Adipocyte (in vitro differentiated cells): ENCODE results near the gene FLOT1.
A peak's percentile ranks its signal among the peaks of the same experiment; 100 is the strongest.
"Not testable (repeated sequence)": the region's sequence is repeated elsewhere in the genome, so short reads cannot be mapped to it uniquely, and the experiment has no call there.

Experiments
- DNase-seq: peaks from one replicate; pipeline ENCODE4 v3.0.0-alpha.2; 2015; ENCODE audit warnings: low read depth
- H3K27me3 ChIP-seq: replicated peaks from 2 replicates; pipeline ENCODE4 v1.7.0; 2013; ENCODE audit warnings: mild to moderate bottlenecking, low read length, moderate library complexity; ENCODE audit not compliant: control insufficient read depth, insufficient read depth
- H3K36me3 ChIP-seq: 2 replicates; pipeline ENCODE4 v1.7.0; 2013; ENCODE audit warnings: low read length, mild to moderate bottlenecking, moderate library complexity; ENCODE audit not compliant: control insufficient read depth, insufficient read depth, severe bottlenecking
- H3K4me1 ChIP-seq: 2 replicates; pipeline ENCODE4 v1.7.0; 2013; ENCODE audit warnings: mild to moderate bottlenecking, low read length, moderate library complexity; ENCODE audit not compliant: control insufficient read depth, insufficient read depth
- H3K4me3 ChIP-seq: 2 replicates; pipeline ENCODE4 v1.7.0; 2013; ENCODE audit warnings: mild to moderate bottlenecking, low read length, moderate library complexity
- H3K9ac ChIP-seq: 2 replicates; pipeline ENCODE4 v1.7.0; 2013; ENCODE audit warnings: mild to moderate bottlenecking, low read length, moderate library complexity
- H3K9me3 ChIP-seq: 2 replicates; pipeline ENCODE4 v1.7.0; 2013; ENCODE audit warnings: mild to moderate bottlenecking, low read length, moderate library complexity; ENCODE audit not compliant: control insufficient read depth

FLOT1 gene

DNA sequence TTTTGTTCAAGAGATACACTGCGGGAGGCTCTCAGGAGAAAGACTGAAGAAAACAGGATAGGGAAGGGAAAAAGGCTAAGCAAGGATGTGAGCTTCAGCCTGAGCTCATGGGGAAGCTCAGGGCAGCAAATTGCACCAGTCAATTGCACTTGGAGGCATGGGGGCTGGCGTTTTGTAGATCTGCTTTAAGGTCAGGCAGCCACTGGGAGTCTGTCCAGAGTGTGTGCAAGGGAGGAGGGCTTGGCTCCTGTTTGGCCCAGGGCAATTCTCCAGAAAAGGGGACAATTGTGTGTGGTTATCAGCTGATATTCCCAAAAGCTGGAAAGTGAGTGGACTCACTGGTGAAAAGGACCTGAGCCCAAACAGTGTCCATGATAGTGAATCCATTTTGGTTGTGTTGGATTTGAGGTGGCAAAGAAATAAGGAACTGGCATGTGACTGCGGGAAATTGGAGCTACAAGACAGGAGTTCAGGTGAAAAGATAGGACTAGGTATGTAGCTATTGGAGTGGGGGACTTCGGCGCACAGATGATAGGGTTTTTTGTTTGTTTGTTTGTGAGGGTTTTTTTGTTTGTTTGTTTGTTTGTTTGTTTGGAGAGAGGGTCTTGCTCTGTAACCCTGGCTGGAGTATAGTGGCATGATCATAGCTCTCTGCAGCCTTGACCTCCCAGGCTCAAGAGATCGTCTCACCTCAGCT, 24.1 kb upstream of the FLOT1 start:
- Histone ChIP-seq H3K27me3 (no peaks in the 10 kb centered on the region), H3K9ac (no peak overlapping the region), H3K4me3 (no peak overlapping the region), H3K4me1 (peaks cover 24% of the 10 kb centered on the region), H3K36me3 (no peaks in the 10 kb centered on the region), H3K9me3 (no peaks in the 10 kb centered on the region)
- no peak for DNase-seq

DNA sequence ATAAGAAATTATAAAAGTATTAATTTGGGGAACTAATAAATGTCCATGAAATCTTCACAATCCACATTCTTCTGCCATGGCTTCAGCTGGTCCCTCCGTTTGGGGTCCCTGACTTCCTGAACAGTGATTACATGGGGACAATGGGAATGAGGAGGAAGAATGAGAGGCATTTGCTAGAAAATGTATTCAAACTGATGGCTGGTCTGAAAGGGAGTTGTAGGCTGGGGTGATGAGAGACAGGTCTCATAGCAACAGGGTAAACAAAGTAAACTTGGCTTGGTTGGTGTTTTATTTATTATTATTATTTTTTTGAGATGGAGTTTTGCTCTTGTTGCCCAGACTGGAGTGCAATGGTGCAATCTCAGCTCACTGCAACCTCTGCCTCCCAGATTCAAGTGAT, 23.0 kb upstream of the FLOT1 start:
- H3K36me3 ChIP-seq: not testable (repeated sequence)

GRCh38 chr6:30764490-30765043, 22.1 kb upstream of the FLOT1 start:
- peaks cover 20% of the 10 kb centered on the region for H3K4me1 ChIP-seq
- not testable (repeated sequence) for H3K36me3 ChIP-seq, H3K9me3 ChIP-seq, H3K27me3 ChIP-seq, DNase-seq, H3K4me3 ChIP-seq, H3K9ac ChIP-seq

More for the DNA sequence above, 23.0 kb upstream of the FLOT1 start:
- not testable (repeated sequence) for H3K9ac ChIP-seq, DNase-seq, H3K9me3 ChIP-seq, H3K4me3 ChIP-seq, H3K27me3 ChIP-seq
- peaks cover 24% of the 10 kb centered on the region for H3K4me1 ChIP-seq

DNA sequence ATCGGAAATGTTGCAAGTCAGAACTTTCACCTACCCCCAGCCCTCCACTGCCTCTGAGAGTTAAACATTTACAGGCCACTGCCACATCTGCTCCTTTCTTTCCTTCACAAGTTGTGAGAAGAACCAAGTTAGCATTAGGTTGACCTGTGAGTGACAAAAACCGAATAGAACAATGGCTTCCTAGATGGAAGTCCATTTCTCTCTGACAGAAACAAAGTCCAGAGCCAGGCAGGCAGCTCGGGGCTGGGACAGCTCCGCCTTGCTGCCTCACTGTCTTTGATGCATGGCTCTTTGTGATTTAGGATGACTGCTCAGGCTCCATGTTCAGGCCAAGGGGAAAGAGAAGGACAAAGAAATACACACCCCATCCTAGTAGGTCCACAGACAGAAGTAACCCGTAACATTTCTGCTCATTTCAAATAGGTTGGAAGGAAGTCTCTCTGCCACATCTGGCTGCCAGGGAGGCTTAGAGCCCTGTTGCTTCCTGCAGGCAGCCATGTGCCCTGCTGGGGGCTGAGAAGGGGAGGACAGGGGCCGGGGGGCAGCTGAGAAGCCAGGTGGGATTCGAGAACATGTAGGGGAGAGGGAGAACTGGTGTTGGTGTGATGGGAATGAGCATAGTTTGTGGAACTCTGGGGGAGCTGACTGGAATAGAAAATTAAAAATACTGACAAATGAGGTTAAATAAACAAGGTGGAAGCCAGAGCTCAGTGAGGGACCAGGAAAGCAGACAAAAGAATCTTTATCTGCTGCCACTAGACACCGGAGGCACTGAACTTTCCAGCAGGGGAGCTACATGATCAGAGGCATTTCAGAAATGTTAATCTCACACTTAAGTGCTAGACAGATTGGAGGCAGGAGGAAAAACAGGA, 21.4 kb upstream of the FLOT1 start:
- Histone ChIP-seq H3K4me3 (no peak overlapping the region), H3K36me3 (no peaks in the 10 kb centered on the region), H3K4me1 (peaks cover 20% of the 10 kb centered on the region), H3K9ac (no peak overlapping the region), H3K27me3 (no peaks in the 10 kb centered on the region), H3K9me3 (no peaks in the 10 kb centered on the region)
- DNase-seq: peak; percentile 42

DNA sequence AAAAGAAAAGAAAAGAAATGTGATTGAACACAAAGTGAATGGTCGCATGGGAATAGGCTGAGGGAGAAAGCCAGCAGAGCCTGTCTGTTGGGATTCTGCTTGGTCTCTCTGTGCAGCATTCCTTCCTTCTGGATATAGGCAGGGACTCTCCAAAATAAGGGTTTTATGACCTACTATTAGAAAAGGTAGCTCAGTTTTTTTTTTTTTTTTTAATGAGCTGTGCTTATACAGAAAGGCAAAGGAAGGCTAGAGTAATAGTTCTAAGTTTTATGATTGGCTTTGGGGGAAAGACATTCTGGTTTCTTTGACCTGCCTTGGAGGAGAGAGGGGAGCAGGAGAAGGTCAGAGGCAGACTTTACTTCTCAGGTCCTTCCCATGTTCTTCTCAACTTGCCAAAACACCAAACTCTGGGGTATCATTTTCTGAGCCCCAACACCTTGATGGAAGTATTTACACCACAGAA, 20.7 kb upstream of the FLOT1 start:
- peaks cover 19% of the 10 kb centered on the region for H3K4me1 ChIP-seq
- H3K4me3 ChIP-seq: no peak overlapping the region
- no peaks in the 10 kb centered on the region for H3K36me3 ChIP-seq
- H3K27me3 ChIP-seq: no peaks in the 10 kb centered on the region
- H3K9ac ChIP-seq: no peak overlapping the region
- no peaks in the 10 kb centered on the region for H3K9me3 ChIP-seq
- no peak for DNase-seq

DNA sequence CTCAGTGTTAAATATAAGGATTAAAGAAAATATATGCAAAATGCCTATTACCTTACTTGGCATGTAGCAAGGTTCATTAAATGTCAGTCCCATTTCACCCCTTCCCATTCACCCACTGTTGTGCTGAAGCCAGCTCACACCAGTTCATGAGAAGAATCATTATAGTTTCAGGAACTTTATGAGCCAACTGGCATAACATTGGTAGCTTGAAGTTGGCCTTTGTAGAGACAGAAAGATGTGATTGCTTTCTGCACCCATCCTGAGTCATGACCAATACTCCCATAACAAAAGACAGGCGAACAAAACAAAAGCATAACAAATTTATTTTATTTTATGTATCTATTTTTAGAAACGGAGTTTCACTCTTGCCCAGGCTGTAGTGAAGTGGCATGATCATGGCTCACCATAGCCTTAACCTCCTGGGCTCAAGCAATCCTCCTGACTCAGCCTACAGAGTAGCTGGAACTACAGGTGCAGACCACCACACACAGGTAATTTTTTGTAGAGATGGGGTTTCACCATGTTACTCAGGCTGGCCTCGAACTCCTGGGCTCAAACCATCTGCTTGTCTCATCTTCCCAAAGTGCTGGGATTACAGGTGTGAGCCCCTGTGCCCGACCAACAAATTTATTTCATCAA, 19.4 kb upstream of the FLOT1 start:
- no peaks in the 10 kb centered on the region for H3K36me3 ChIP-seq
- no peak overlapping the region for H3K4me3 ChIP-seq
- H3K9ac ChIP-seq: no peak overlapping the region
- H3K4me1 ChIP-seq: peaks cover 19% of the 10 kb centered on the region
- H3K9me3 ChIP-seq: no peaks in the 10 kb centered on the region
- no peaks in the 10 kb centered on the region for H3K27me3 ChIP-seq
- no peak for DNase-seq

- Histone ChIP-seq H3K4me1 (peaks cover 15% of the 10 kb centered on the region), H3K36me3 (no peaks in the 10 kb centered on the region), H3K9ac (no peak overlapping the region), H3K4me3 (no peak overlapping the region), H3K27me3 (no peaks in the 10 kb centered on the region), H3K9me3 (no peaks in the 10 kb centered on the region)
- DNase-seq: no peak
These were observed 18.1 kb upstream of the FLOT1 start for GRCh38 chr6:30760549-30760948.

GRCh38 chr6:30759575-30760239, 17.2 kb upstream of the FLOT1 start:
- Histone ChIP-seq H3K4me3 (no peak overlapping the region), H3K27me3 (no peaks in the 10 kb centered on the region), H3K36me3 (no peaks in the 10 kb centered on the region), H3K9ac (no peak overlapping the region), H3K9me3 (no peaks in the 10 kb centered on the region), H3K4me1 (peaks cover 17% of the 10 kb centered on the region)
- DNase-seq: peak; percentile 88

DNA sequence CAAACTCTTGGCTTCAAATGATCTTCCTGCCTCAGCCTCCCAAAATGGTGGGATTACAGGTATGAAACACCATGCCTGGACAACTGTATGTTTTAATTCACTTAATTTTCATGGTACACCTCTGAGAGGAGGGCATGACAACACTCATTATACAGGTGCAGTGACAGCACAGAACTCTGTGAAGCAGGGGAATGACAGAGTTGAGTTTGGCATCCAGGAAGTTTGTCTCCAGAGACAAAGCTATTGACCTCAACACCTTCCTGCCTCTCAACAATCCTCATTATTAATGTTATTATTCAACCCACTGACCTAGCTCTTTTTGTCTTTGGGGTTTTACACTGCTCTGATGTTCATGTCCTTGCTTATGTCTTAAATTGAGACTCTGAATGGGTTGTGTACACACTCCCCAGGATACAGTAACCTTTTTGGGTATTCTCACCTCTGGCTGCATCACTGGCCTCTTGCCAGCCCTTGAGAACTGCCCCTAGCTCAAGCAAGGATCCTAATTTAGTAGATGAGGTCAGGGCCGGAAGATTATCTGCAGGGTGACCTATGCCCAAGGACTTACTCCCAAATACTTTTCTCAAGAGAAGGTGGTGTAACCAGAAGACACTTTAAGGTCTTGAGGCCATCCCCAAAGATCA, 14.9 kb upstream of the FLOT1 start:
- H3K9me3 ChIP-seq: no peaks in the 10 kb centered on the region
- no peaks in the 10 kb centered on the region for H3K27me3 ChIP-seq
- no peak for DNase-seq
- peaks cover 28% of the 10 kb centered on the region for H3K4me1 ChIP-seq
- H3K36me3 ChIP-seq: no peaks in the 10 kb centered on the region
- no peak overlapping the region for H3K9ac ChIP-seq
- H3K4me3 ChIP-seq: no peak overlapping the region

DNA sequence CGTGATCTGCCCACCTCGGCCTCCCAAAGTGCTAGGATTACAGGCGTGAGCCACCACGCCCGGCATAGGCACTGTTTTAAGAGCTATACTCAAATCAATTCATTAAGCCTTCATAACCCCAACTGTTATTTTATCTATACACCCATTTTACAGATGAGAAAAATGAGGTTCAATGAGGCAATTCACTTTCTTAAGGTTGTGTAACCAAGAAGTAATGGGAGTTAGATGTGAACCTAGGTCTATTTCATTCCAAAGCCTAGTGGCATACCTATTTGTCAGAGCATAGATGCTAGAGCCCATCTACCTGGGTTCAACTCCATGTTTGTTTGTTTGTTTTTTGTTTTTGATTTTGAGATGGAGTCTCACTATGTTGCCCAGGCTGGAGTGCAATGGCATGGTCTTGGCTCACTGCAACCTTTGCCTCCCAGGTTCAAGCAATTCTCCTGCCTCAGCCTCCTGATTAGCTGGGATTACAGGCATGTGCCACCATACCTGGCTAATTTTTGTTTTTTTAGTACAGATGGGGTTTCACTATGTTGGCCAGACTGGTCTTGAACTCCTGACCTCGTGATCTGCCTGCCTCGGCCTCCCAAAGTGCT, 14.0 kb upstream of the FLOT1 start:
- peaks cover 32% of the 10 kb centered on the region for H3K4me1 ChIP-seq
- not testable (repeated sequence) for H3K4me3 ChIP-seq, H3K27me3 ChIP-seq, H3K36me3 ChIP-seq, DNase-seq, H3K9ac ChIP-seq, H3K9me3 ChIP-seq
